Lung (tissue), 12 donors: ENCODE results near the gene TGFBR2. TPM values are rescaled to one million over a fixed set of nuclear protein-coding genes. Genes with fewer than 3 reads are reported as not detected.

ENCODE experiments used
- ATAC-seq: fragments of 200-7000 bp; cut with Tn5 transposase; one replicate; pipeline ENCODE4 v1.9.1; 2020; ENCODE audit warnings: moderate number of reproducible peaks; ENCODE audit not compliant: insufficient read depth, low FRiP score
- DNase-seq, 3 donors: peaks; one replicate each; pipeline ENCODE4 v3.0.0-alpha.2; 2013 to 2017
- H3K27ac ChIP-seq, 2 donors: one replicate each; pipeline ENCODE4 v1.5.1; 2013; ENCODE audit warnings: mild to moderate bottlenecking in 2 of 2, moderate library complexity in 2 of 2, control low read depth in 1 of 2, inconsistent platforms in 1 of 2, low read depth in 1 of 2, low read length in 1 of 2
- H3K27me3 ChIP-seq, 3 donors: one replicate each; pipeline ENCODE4 v1.5.1; 2013; ENCODE audit warnings: low read length in 2 of 3; ENCODE audit not compliant: control insufficient read depth in 3 of 3, insufficient read depth in 3 of 3
- H3K36me3 ChIP-seq, 4 donors: one replicate each; pipeline ENCODE4 v1.5.1; 2013; ENCODE audit warnings: low read length in 4 of 4, mild to moderate bottlenecking in 1 of 4, moderate library complexity in 1 of 4; ENCODE audit not compliant: control insufficient read depth in 4 of 4, insufficient read depth in 4 of 4
- H3K4me1 ChIP-seq, 5 donors: one replicate each; pipeline ENCODE4 v1.5.1; 2013; ENCODE audit warnings: low read length in 5 of 5, mild to moderate bottlenecking in 2 of 5, moderate library complexity in 1 of 5; ENCODE audit not compliant: control insufficient read depth in 5 of 5, insufficient read depth in 5 of 5
- H3K4me3 ChIP-seq: one replicate; pipeline ENCODE4 v1.5.1; 2013; ENCODE audit warnings: mild to moderate bottlenecking, control low read depth, moderate library complexity
- H3K9ac ChIP-seq, 2 donors: one replicate each; pipeline ENCODE4 v1.5.1; 2013; ENCODE audit warnings: low read length in 2 of 2, control low read depth in 1 of 2; ENCODE audit not compliant: insufficient read depth in 1 of 2
- H3K9me3 ChIP-seq, 4 donors: one replicate each; pipeline ENCODE4 v1.5.1; 2013; ENCODE audit warnings: low read length in 3 of 4, mild to moderate bottlenecking in 1 of 4, moderate library complexity in 1 of 4; ENCODE audit not compliant: control insufficient read depth in 4 of 4, insufficient read depth in 3 of 4
- CTCF ChIP-seq: IDR thresholded peaks from 2 replicates; pipeline ENCODE4 v1.5.1; 2012; ENCODE audit warnings: mild to moderate bottlenecking; ENCODE audit errors: control extremely low read depth, extremely low read depth
- WGBS, 2 donors: extraction: QIAGEN DNeasy Blood & Tissue Kit; methylation state at CpG; one replicate each; pipeline ENCODE4 v1.1.7; 2013; 5-methylcytosine and 5-hydroxymethylcytosine counted together
- polyA plus RNA-seq, 2 donors: library from polyadenylated mRNA; stranded (reverse); fragments of 200-250 nt; gene quantifications; one replicate each; pipeline ENCODE4 v1.2.1, GENCODE V29; 2013
- total RNA-seq, 2 donors: library from RNA; depleted of rRNA in 1 of 2; stranded (reverse); fragments of >200 nt in 1 of 2; gene quantifications; one replicate each; pipeline ENCODE4 v1.2.1, GENCODE V29; 2014 to 2021
- donor health status: control.
- donor health status: control.
- donor health status: Bipolar disorder and iron deficiency.
- donor health status: healthy.
- donor health status: DM: yes; HTN: yes; CAD: no.

TGFBR2 gene
- total and polyA plus RNA-seq, 4 donors, result 31.1 to 232 (median 163) TPM

GRCh38 chr3:30648670-30649357, 42.4 kb downstream of the TGFBR2 start:
- peak overlapping the region in 1 of 2 donors; percentile 55 for H3K27ac ChIP-seq
- TF ChIP-seq CTCF, result no peak
- peaks cover 14 to 25% (median 20%) of the 10 kb centered on the region in 5 donors for H3K4me1 ChIP-seq
- H3K9me3 ChIP-seq, result no peaks in the 10 kb centered on the region
- H3K9ac ChIP-seq, result no peak overlapping the region
- peaks cover 35 to 47% (median 41%) of the 10 kb centered on the region in 4 donors for H3K36me3 ChIP-seq
- H3K27me3 ChIP-seq, result no peaks in the 10 kb centered on the region
- ATAC-seq, result no peak
- H3K4me3 ChIP-seq, result no peak overlapping the region
- WGBS, 2 donors, result 84 to 87% methylated on average over 5 of the region's 5 CpGs
- DNase-seq, result no peak

- Histone ChIP-seq H3K27me3 (no peaks in the 10 kb centered on the region), H3K4me1 (peaks cover 13 to 20% (median 16%) of the 10 kb centered on the region in 5 donors), H3K9me3 (no peaks in the 10 kb centered on the region), H3K9ac (no peak overlapping the region), H3K27ac (peak overlapping the region; percentile 1 to 63), H3K36me3 (peaks cover 39 to 52% (median 43%) of the 10 kb centered on the region in 4 donors), H3K4me3 (no peak overlapping the region)
- peak; percentile 38 for ATAC-seq
- no peak for TF ChIP-seq CTCF
- DNase-seq, result peak; percentile 37 to 80 (median 79)
- WGBS, 2 donors, result 50 to 58% methylated on average over 9 of the region's 9 CpGs
Observed at GRCh38 chr3:30649572-30650318, 43.3 kb downstream of the TGFBR2 start.

GRCh38 chr3:30650348-30650995, 44.1 kb downstream of the TGFBR2 start:
- no peaks in the 10 kb centered on the region for H3K9me3 ChIP-seq
- no peak overlapping the region for H3K9ac ChIP-seq
- H3K36me3 ChIP-seq, result peaks cover 36 to 57% (median 48%) of the 10 kb centered on the region in 4 donors
- no peak for ATAC-seq
- 93 to 94% methylated on average over 2 of the region's 2 CpGs for WGBS, 2 donors
- H3K4me3 ChIP-seq, result no peak overlapping the region
- H3K27ac ChIP-seq, result peak overlapping the region; percentile 1 to 63
- TF ChIP-seq CTCF, result no peak
- peaks cover 14 to 22% (median 17%) of the 10 kb centered on the region in 5 donors for H3K4me1 ChIP-seq
- H3K27me3 ChIP-seq, result no peaks in the 10 kb centered on the region
- no peak for DNase-seq
